ENCODE measurements around the gene CPNE2.

DNA sequence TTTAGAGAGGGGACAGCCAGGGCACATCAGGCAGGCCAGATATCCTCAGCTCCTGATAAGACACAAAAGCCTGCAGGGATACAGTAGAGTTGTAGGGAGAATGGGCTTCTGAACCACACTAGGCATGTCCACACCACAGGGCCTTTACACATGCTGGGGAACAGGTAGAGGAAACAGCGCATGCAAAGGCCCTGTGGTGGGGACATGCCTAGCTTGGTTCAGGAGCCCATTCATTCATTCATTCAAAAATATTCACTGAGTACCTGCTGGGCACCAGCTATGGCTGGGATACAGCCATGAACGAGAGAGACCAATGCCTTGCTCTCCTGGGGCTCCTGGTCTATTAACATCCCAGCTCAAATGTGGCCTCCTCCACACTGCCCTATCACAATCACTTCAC lies 4.4 kb downstream of the CPNE2 start:
- TF ChIP-seq YY1 (IDR thresholded peaks at IDR 0.05; ENCODE audit: insufficient read depth, insufficient read length) (no peak), ZNF274 (IDR thresholded peaks at IDR 0.05; ENCODE audit: low read depth, low read length) (no peak)
